Smooth muscle cell of the brain vasculature (primary cell): Measurements from ENCODE around the gene ELAVL3.

Experiments used
- DNase-seq: peaks from one replicate; pipeline ENCODE4 v3.0.0-alpha.2; 2012; ENCODE audit warnings: low read depth, low spot score

ELAVL3 gene

DNA sequence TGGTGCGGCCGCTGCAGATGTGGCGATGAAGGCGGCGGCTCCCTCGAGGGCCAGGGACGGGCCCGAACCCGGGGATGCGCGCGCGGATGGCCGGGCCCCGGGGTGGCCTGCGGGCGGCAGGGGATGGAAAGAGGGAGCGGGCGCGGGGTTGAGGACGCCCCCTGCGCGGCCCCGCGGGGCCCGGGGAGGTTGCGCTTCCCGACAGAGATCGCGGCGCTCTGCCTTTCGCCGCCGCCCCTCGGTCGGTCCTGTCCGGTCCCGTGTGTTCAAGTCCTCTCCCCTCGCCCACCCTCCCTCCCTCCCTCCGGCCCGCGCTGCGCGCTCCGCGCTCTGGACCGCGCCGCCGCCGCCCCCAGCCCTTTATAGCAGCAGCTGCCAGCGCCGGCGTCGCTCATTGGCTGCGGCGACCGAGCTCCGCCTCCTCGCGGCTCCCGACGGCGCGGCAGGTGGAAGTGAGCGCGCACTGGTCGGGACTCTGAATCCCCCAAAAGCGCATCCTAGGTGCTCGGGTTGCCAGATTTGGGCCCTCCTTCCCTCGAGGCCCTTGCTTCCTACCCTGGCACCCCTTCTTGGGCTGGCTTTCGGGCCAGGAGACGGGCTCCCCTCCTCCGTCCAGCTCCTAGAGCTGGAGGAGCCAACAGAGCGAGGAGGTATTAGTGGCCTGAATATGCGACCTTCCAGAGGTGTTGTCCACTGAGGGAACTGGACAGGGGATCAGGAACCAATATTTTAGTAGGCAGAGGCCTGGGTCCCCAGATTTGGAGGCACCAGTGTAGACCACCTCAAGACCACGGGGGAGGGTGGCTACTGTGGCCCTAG lies at the start of gene ELAVL3:
ELAVL3 (minus strand) TSS at position 332 of the 819 bp plus-strand sequence. CDS start 438 bp downstream, outside the sequence.
- no peak for DNase-seq

DNA sequence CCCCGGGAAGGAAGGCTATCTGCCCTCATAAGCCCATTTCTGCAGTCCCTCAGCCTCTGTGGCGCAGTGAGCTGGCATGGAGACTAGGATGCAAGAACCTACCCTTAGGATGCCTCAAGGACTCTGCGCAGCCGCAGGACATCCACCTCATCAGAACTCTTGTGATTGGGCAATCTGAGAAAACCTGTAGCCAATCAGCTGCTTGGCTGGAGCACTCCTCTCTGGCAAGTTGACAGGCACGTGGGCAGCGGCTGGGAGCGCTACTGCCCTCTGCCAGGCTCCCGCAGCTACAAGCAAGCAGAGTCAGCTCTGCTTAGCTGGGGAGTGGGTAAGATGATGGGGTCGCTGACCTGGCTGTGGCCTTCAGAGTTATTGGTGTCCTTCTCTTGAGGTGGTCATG lies 49.6 kb upstream of the ELAVL3 start:
- DNase-seq: no peak

DNA sequence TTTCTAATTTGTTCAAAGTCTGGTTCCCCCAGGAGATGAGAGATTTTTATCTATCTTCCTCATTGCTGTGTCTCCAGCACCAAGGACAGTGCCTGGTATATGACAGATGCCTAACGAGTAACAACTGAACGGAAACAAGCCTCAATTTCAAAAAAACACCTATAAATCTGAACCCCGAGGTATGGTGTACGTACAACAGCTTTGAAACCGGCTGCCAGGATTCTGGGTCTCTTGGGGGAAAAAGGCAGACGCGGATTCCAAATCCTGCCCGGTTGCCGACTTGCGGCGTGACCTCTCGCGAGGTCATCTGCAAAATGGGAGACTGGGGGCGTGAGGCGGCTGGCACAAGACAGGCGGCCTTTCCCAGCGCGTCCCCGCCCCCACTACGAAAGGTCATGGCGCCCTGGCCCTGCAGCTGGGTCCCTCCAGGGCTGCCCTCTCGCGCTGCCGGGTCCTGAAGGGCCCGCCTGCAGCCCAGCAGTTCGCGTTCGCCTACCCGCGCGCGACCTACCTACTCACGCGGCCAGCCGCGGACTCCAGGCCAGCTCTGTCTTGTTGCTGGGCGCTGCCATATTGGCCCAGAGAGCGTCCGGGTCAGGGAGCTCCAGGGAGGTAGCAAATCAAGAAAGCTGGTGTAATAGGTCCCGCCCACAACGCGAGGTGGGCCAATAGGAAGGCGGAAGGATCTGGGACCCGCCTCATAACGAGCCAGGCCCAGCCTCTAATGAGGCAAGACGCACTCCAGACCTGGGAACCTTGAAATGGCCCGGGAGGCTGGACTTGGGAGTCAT lies 47.9 kb upstream of the ELAVL3 start, which contains the start of gene ECSIT:
ECSIT (minus strand) TSS at position 584 of the 791 bp plus-strand sequence. CDS start 9,964 bp downstream, outside the sequence.
- peak; percentile 96 for DNase-seq

DNA sequence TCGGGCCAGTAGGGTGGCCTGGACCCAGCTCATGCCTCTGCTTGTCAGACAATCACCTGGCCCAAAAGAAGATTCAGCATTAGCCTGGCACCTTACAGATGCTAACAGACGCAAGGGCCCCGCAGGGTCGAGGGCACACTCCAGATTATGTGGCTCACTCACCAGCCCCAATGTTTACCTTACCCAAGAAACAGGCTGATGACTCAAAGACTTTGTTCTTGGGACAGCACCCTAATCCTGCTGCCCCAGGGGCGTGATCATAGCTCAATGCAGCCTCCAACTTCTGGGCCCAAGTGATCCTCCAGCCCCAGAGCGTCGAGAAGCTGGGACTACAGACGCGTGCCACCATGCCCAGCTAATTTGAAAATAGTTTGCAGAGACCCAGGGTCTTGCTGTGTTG lies 38.3 kb upstream of the ELAVL3 start:
- no peak for DNase-seq

DNA sequence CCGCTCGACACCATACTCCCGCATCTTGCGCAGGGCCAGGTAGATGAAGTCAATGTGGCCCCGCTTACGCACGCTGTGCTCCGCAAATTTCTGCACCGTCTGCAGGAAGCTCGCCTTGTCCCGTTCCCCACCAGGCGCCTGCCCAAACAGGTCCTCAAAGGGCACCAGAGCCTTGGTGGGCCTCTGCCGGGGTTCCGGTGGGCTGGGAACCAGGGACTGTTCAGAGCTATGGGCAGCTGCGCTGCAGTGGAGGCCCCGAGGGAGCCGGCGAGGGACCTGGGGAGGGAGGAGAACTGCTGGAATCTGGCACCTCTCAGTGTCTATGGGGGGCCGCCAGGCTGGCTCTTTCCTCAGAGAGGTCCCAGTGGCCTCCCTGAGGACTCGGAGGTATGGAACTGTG lies 33.1 kb upstream of the ELAVL3 start:
- DNase-seq: no peak

DNA sequence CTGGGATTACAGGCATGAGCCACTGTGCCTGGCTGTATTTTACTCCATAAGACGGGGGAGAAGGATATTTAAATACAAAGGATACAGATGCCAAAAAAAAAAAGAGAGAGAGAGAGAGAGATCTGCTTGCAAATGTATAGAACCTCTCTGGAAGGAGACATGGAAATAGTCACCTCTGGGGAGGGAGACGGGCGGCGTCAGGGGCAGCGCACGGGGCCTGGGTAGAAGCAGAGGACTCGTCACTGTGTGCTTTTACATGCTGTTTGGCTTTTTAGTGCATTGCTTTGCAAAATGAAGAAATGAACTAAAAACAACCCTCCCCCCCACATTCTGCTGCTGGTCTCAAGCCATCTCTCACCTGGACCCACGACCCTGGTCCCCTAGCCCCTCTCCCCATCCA lies 29.6 kb upstream of the ELAVL3 start:
- DNase-seq: no peak

DNA sequence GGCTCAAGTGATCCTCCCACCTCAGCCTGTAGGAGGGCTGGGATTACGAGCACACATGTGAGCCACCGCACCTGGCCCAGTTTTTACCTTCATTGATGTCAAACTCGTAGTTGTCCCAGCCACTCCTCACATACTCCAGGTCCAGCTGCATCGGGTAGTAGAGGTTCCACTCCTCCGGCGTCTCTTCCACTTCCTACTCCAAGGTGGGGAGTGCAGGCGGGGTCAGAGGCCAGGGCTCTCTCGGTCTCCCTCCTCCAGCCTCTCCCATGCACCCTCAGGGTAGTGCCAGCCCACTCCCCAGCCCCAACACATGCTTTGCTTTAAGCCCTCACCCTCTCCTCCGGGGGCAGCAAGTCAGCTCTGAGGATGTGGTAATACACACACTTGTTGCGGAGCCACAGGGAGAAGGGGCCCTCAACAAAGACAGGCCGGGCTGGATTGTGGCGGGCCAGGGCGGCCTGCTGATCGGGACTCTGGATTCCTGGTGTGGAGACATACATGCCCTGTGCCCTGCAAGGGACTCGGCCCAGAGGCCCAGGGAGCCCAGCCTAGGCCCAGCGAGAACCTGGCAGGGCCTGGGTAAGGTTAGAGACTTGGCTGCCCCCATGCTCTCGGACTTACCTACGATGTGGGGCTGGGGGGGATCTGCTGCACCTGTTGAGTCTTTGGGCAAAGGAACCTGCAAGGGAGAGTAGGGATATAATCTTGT lies 26.7 kb upstream of the ELAVL3 start:
- no peak for DNase-seq

DNA sequence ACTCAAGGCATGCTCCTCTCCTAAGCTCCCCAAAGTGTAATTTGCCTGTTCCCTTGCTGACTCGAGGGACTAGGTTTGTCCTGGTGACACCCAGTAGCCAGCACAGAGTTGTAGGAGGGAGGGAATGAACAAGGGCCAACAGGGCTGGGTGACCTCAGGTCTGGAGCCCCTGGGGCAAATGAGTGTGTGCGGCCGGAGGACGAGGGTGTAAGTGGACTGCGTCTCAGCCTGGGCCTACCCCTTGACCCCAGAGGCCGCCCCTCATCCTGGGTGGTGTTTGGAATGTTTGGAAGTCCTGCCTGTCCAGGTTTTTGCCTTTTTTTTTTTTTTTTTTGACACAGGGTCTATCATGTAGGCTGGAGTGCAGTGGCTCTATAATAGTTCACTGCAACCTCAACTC lies 26.1 kb upstream of the ELAVL3 start:
- DNase-seq: no peak

DNA sequence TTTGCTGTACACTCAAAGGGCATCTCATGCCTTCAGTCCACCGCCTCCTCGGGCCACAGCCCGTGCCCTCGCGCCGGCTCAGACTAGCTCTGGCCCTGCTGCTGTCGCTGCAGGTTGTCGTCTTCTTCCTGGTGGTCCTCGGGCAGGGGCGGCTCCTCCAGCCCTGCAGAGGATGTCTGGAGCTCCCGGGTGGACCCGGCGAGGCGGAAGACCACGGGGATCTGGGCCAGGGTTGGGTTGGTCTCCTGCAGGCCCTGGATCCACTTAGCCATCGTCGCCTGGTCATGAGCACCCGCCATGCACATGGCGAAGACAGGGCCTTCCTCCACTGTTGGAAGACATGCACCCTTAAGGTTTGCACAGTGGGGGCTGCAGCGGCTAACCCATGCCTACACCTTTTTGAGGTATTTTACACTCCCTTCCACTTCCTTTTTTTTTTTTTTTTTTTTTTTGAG lies 25.3 kb upstream of the ELAVL3 start:
- DNase-seq: peak; percentile 10

DNA sequence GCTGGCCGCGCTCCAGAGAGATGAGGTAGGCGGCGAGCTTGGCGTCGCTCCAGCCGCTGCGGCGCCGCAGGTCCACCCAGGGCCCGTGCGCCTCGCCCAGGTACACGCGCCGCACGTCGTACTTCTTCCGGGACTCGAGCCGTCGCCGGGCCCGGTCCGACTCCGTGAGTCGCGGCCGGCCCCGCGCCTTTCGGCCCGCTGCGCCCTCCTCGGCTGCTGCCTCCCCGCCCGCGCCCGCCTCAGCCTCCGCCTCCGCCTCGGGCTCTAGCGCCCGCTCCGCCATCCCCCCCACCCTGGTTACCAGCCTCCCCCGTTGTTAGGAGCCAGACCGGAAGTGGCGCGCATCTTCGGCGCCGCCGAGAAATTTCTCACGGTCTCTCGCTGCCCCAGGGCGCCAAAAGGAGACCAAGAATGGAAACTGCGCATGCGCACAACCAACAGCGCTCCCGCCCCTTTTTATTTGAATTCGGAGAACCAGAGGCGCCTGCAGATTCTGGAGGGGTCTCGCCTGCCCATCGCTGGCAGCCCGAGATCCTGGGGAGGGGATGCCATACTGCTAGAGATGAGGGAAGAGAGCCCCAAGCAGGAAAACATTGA lies 24.8 kb upstream of the ELAVL3 start, which contains the start of gene ZNF653:
ZNF653 (minus strand) TSS at position 336 of the 597 bp plus-strand sequence; CDS start at position 283, 53 bp downstream.
- peak; percentile 86 for DNase-seq

DNA sequence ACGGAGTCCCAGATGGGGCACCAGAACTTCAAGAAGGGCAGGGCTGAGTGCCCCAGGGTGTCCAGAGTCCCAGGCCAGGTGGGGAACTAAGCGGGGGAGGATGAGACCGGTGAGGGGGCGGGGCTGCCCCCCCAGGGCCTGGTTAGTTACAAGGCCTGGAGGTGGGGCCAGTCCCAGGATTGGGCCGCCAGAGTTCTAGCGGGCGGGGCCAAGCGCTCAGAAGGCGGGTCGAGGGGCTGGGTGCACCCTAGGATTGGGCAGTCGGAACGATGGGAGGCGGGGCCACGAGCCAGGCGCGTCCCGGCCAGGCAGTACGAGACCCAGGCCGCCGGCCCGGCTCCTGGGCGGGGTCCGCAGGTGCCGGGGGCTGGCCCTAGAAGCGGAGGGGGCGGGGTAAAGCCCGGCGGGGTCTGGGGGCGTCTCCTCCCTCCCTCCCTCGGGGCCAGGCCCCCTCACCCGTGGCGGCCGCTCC lies 24.2 kb upstream of the ELAVL3 start:
- peak; percentile 84 for DNase-seq

DNA sequence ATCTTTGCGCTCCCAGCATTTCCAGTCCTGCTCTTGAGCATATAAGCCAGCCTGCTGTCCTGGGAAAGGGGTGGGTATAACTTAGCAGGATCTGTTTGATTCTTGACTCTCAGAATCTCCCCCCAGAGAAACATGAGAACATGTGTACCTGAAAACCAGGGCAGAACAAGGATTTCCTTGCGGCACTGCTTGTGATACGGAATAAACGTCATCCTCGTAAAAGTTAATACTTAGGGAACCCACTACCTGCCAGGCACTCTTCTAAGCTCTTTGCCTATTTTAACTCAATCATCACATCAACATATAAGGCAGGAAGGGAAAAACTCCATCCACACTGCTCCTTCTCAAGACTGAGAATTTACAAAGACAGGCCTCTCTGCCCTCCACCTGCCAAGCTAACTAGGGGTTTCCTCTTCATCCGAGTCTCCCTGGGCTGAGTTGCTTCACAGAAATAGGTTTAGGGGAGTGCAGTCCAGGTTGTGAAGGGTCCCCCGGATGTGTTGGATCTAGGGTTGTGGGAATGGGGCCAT lies 23.7 kb upstream of the ELAVL3 start:
- DNase-seq: no peak

DNA sequence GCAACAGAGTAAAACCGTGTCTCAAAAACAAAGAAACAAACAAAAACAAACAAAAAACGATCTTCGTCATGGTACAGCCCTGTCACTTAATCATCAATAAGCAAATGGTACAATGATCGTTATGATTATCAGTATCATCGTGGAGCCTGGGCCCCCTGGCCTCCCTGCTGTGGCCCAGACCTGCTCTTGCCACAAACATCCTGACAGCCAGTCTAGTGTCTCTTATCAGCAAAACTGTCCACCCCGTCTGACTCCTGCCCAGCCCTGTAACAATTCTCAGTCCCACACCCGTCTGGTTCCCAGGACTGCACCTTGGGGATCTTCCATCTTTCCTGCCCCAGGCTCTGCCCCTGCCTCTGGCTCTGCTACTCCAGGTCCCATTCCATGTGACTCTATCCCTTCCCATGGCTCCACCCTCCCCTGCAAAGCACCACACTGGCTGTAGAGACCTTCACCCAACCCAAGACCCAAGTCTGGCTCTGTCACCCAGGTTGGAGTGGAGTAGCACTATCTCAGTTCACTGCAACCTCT lies 19.1 kb upstream of the ELAVL3 start:
- no peak for DNase-seq

DNA sequence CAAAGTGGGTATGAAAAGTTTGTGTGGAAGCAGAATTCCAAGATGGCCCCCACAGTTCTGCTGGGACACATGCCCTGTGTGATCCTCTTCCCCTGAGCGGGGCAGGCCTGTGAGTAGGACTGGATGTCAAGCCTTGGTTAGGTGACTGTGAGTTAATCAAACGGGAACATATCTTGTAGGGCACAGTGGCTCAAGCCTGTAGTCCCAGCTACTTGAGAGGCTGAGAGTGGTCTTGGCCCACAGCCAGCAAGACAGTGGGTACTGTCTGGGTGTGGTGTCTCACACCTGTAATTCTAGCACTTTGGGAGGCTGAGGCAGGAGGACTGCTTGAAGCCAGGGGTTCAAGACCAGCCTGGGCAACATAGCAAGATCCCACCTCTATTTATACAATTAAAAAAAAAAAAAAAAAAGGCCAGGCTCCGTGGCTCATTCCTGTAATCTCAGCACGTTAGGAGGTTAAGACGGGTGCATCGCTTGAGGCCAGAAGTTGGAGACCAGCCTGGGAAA lies 18.4 kb upstream of the ELAVL3 start:
- DNase-seq: no peak

DNA sequence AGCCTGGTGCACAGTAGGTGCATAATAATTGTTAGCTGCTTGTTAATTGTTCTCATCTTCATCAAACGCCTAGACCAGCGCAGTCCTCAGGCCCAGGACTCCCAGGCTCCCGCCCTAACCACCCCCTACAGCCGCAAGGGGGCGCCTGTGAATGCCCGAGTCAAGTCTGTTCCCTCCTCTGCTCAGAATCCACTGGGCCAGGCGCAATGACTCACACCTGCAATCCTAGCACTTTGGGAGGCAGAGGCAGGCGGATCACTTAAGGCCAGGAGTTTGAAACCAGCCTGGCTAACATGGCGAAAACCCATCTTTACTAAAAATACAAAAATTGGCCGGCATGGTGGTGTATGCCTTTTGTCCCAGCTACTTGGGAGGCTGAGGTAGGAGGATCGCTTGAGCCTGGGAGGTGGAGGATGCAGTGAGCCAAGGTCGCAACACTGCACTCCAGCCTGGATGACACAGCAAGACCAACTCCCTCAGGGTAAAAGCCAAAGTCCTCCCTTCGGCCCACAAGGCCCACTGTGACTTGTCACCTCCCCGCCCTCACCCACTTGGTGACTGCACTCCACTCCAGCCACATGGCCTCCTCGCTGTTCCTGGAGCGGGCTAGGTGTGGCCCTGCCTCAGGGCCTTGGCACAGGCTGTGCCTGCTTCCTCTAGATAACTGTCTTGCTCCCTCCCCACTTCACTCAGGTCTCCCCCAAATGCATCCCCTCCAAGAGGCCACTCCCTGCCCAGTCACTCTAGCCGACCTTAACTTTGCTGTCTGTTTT lies 15.7 kb upstream of the ELAVL3 start:
- DNase-seq: peak; percentile 35

DNA sequence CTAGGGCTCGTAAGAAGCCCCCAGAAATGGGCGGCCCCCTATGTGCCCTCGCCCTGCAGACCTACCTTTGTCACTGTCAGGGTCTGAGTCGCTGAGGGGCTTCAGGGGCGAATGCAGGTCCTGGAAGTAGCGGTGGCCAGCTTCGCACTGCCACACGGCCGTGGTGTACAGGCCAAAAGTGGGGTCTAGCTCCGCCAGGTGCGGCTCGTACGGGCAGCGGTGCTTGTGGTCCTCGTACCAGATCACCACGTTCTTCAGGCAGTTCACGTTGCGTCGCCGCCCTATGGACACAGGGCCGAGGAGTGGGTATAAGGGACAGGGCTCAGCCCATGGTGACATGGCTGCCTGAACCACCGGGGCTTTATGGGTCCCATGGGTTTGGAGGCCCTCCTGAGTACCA lies 15.0 kb upstream of the ELAVL3 start:
- no peak for DNase-seq

DNA sequence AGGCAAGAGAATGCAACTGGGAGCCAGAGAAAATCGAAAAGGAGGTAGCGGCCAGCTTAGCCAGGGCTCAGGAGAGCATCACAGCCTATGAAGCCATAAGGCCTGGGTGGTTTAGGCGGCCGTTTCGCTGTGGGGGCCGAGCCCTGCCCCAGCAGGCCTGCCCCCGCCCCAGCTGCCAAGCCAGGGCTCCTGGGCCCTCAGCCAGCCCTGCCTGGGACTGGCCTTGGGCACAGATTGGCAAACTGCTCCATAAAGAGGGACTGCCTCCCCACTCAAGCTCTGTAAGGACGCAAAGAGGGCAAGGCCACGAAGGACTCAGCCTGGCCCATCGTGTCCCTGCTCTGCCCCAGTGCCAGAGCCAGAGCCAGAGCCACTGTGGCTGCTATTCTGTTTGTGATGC lies 14.6 kb upstream of the ELAVL3 start:
- no peak for DNase-seq

DNA sequence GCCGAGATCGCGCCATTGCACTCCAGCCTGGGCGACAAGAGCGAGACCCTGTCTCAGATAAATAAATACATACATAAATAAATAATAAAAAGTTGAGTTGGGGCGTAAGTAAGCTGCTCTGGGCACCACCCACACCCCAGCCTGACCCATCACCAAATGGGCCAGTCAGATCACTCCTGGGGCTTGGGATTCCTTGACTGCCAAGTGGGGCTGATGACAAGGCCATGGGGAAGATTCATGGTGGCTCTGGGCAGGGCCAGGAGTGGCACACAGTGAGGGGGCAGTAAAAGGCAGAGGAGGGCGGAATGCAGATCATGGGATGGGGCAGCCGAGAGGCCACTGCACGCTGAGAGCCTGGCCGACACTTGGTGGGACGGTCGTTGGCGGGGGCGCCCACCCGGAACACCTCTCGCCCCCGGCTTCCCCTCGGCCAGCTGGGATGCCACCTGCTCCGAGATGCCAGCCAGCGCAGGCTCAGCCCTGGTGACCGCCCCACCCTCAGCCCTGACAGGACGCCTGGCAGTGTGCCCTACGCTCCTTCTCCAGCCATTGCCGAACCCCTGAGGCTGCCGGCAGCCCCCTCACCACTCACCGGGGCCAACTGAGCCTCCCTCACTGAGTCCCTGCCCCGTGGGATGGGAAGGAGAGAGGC lies 13.9 kb upstream of the ELAVL3 start:
- DNase-seq: no peak

DNA sequence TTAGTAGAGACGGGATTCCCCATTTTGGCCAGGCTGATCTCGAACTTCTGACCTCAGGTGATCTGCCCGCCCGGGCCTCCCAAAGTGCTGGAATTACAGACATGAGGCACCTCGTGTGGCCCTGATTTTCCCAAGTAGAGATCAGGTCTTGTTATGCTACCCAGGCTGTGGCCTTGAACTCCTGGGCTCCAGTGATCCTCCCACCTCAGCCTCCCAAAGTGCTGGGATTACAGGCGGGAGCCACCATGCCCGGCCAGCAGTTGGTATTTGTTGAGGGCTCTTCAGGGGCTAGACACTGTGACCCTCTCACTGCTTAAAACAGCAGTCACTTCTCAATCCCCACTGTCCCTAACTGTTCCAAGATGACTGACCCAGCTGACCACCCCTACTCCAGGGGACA lies 8.5 kb upstream of the ELAVL3 start:
- no peak for DNase-seq
